ENCODE data around the gene LIN7C. TPM values are rescaled to one million over a fixed set of nuclear protein-coding genes. Genes with fewer than 3 reads are reported as not detected.

The LIN7C gene
- total and polyA plus RNA-seq, 9 of the 15 experiments (the other 6 are each of a cell fraction or from before 2014, with no cell fraction given), result 10.8 to 52.7 (median 21.5) TPM

GRCh38 chr11:27514076-27514475 lies 7.5 kb upstream of the LIN7C start (continued):
- TF ChIP-seq ZNF318 (IDR thresholded peaks at IDR 0.05; ENCODE audit: borderline replicate concordance in 1 of 2, low read depth in 1 of 2) (no peak), POLR2A (conservative IDR thresholded peaks at IDR 0.05) (no peak), ZNF324 (CRISPR knock-in tag; IDR thresholded peaks at IDR 0.05) (no peak), GABPB2 (CRISPR knock-in tag; conservative IDR thresholded peaks at IDR 0.05) (no peak), CHD4 (IDR thresholded peaks at IDR 0.05; ENCODE audit: insufficient read depth, insufficient replicate concordance, low read depth, low read length, poor library complexity, severe bottlenecking) (no peak), ZSCAN32 (CRISPR knock-in tag; IDR thresholded peaks at IDR 0.05) (no peak)
